Panc1 (cell line): ENCODE measurements around the gene LRMDA.

Experiments
- CTCF ChIP-seq: fragments of 450-650 bp; IDR thresholded peaks from 2 replicates; pipeline ENCODE4 v1.5.1; 2017; ENCODE audit warnings: mild to moderate bottlenecking
- POLR2AphosphoS5 ChIP-seq: IDR thresholded peaks from 2 replicates; pipeline ENCODE4 v1.6.1; 2012; ENCODE audit warnings: mild to moderate bottlenecking, low read depth, low read length, moderate library complexity
- REST ChIP-seq, 2 experiments: IDR thresholded peaks; 2 replicates each; pipeline ENCODE4 v1.6.1; 2011 to 2012; ENCODE audit warnings: low read depth in 2 of 2, control low read depth in 1 of 2, low read length in 1 of 2, mild to moderate bottlenecking in 1 of 2, moderate library complexity in 1 of 2; ENCODE audit not compliant: insufficient read depth in 1 of 2
- SIN3A ChIP-seq: IDR thresholded peaks from 2 replicates; pipeline ENCODE4 v1.6.1; 2012; ENCODE audit warnings: low read depth, mild to moderate bottlenecking, low read length, moderate library complexity, borderline replicate concordance; ENCODE audit not compliant: insufficient read depth
- TCF7L2 ChIP-seq: IDR thresholded peaks from 2 replicates; pipeline ENCODE4 v1.6.1; 2011; ENCODE audit warnings: mild to moderate bottlenecking, low read depth, low read length, inconsistent platforms

- TF ChIP-seq CTCF (no peak), POLR2AphosphoS5 (no peak), REST (IDR thresholded peaks at IDR 0.05; ENCODE audit: insufficient read depth in 1 of 2, low read depth in 2 of 2, low read length in 1 of 2) (no peak), SIN3A (no peak), TCF7L2 (no peak)
Measured at GRCh38 chr10:75860009-75860408, 428.6 kb downstream of the LRMDA start.
